Coronary artery (tissue), 2 donors: ENCODE measurements around the gene SETD1B.
"Not testable (repeated sequence)": the region's sequence is repeated elsewhere in the genome, so short reads cannot be mapped to it uniquely, and the experiment has no call there.

Experiments
- DNase-seq: peaks from one replicate; pipeline ENCODE4 v3.0.0-alpha.2; 2017; ENCODE audit warnings: low spot score
- H3K27ac ChIP-seq, 2 donors: fragments of 200-600 bp; sonication (generic); one replicate each; pipeline ENCODE4 v1.5.1; 2016 to 2019
- H3K4me3 ChIP-seq: fragments of 200-600 bp; sonication (generic); 2 replicates; pipeline ENCODE4 v1.5.1; 2016; ENCODE audit warnings: mild to moderate bottlenecking, moderate library complexity
- TF ChIP-seq, protein P1 (sequence below): fragments of 200-600 bp; sonication (generic); IDR thresholded peaks from one replicate; pipeline ENCODE4 v1.5.1; 2019; ENCODE audit warnings: antibody characterized with exemption

The SETD1B gene

DNA sequence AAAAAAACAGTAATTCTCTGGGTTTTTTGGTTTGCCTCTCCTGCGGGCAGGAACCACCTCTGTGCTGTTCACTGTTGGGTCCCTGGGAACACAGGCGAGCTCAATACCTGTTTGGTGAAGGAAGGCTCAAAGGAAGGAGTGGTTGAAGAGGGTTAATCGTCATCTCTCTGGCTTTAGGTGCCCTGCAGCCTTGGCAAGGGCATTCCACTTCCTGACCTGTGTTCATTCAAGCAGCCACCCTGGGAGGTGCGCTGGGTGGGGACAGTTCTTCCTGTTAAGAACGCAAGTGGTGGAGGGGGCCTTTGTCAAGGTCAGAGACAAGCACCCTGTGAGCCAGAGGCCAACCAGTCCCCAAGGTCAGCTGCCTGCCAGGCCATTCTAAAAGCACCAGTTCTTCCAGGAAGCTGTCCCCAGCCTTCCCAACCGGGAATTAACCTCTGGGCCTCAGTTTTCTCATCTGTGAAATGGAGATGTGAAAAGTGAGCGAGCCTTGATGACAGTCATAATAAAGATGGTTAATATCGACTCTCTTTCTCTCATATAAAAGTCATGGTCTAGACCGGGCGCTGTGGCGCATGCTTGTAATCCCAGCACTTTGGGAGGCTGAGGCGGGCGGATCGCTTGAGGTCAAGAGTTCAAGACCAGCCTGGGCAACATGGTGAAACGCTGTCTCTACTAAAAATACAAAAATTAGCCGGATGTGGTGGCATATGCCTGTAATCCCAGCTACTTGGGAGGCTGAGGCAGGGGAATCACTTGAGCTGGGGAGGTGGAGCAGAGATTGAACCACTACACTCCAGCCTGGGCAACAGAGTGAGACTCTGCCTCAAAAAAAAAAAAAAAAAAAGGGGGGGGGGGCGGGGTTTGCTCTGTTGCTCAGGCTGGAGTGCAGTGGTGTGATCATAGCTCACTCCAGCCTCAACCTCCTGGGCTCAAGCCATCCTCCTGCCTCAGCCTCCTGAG, 16.5 kb upstream of the SETD1B start:
- Histone ChIP-seq H3K27ac (no peak overlapping the region), H3K4me3 (no peak overlapping the region)
- TF ChIP-seq, protein P1, sequence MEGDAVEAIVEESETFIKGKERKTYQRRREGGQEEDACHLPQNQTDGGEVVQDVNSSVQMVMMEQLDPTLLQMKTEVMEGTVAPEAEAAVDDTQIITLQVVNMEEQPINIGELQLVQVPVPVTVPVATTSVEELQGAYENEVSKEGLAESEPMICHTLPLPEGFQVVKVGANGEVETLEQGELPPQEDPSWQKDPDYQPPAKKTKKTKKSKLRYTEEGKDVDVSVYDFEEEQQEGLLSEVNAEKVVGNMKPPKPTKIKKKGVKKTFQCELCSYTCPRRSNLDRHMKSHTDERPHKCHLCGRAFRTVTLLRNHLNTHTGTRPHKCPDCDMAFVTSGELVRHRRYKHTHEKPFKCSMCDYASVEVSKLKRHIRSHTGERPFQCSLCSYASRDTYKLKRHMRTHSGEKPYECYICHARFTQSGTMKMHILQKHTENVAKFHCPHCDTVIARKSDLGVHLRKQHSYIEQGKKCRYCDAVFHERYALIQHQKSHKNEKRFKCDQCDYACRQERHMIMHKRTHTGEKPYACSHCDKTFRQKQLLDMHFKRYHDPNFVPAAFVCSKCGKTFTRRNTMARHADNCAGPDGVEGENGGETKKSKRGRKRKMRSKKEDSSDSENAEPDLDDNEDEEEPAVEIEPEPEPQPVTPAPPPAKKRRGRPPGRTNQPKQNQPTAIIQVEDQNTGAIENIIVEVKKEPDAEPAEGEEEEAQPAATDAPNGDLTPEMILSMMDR = no peak
- DNase-seq = no peak

DNA sequence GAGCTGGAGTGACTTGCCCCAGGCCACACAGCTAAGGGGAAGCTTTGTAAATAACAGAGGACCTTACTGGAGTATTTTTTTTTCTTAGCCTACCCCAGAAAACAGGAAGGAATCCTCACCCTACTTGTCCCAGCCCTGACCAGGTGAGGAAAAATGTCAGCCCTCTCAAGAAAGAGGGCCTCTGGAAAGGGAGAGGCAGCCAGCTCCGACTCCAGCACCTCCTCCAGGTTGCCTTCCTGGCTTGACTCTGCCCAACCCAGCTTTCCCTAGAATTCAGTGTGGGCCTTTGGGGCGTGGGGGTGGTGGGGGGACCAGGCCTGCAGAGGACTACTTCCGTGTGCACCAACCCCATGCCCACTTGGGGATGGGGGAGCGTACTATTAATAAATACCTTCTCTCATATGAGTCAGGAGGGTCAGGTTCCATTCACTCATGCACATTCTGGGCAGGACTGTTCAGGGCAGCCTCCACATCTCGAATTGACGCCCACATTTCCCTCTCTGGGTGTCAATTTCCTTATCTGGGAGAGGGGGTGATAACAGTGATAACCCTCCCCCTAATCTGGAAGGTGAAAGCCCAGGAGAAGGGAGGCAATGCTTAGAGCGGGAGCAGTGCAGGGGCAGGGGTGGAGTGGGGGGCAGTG, 15.5 kb upstream of the SETD1B start:
- Histone ChIP-seq H3K27ac (no peak overlapping the region), H3K4me3 (no peak overlapping the region)
- DNase-seq = no peak
- TF ChIP-seq, protein P1 = no peak

GRCh38 chr12:121789233-121789781, 14.5 kb upstream of the SETD1B start:
- Histone ChIP-seq H3K27ac (peak overlapping the region in 1 of 2 donors; percentile 68), H3K4me3 (no peak overlapping the region)
- TF ChIP-seq, protein P1 = no peak
- DNase-seq = no peak

- DNase-seq = no peak
These were observed 13.7 kb upstream of the SETD1B start for GRCh38 chr12:121789800-121790728.

DNA sequence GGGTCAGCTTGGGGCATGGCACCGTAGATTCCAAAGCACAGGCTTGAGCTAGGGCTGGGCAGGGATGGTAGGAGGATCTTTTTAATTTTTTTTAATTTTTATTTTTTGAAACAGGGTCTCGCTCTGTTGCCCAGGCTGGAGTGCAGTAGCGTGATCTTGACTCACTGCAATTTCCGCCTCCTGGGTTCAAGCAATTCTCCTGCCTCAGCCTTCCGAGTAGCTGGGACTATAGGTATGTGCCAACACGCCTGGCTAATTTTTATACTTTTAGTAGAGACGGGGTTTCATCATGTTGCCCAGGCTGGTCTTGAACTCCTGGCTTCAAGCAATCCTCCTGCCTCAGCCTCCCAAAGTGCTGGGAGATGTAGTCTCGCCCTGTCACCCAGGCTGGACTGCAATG, 13.0 kb upstream of the SETD1B start:
- not testable (repeated sequence) for DNase-seq, H3K4me3 ChIP-seq, H3K27ac ChIP-seq

More at GRCh38 chr12:121789800-121790728, 13.7 kb upstream of the SETD1B start:
- peak overlapping the region in 1 of 2 donors; percentile 68 for H3K27ac ChIP-seq
- no peak overlapping the region for H3K4me3 ChIP-seq
- TF ChIP-seq, protein P1 = no peak

DNA sequence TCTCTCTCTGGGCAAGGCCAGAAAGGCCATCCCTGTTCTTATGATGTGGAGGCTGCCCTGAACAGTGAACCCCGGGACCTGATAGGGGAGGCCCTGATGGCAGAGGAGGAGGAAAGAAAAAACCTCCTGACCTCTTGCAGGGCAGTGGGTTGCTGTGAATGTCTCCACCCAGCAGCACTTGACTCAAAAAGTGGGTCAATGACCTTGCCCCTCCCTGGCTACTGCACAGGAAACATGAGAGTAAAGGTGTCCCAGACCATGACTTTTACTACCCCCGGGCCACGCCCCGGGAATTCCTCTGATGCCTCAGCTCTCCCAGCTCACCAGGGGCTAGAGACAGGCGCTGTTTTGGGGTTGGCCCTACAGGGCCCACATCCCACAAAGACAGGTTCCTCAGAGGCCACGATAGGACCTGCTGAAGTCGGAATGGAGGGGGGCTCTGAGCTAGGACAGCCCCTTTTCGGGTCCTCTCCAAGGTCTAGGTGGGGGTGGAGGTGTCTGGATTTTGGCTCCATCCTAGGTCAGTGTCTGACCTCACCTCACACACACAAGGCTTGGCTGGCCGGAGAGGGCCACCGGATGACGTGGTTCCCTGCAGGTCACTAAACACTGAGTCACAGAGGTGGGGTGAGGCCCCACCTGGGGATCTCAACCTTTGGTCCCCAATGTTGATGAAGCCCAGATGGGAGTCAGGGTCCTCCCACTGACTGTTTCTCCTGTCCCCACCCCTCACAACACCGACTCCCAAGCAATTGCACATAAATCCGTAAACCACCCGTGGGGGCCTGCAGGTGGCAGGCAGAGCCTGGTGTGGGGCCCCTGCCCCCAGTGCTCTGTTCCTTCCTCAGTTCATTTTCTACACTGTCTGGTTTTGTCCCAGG, 11.9 kb upstream of the SETD1B start:
- TF ChIP-seq, protein P1 = no peak
- Histone ChIP-seq H3K4me3 (no peak overlapping the region), H3K27ac (no peak overlapping the region)
- no peak for DNase-seq
